ENCODE measurements around the gene KCTD17.

KCTD17 gene

GRCh38 chr22:37014415-37014806 lies 37.1 kb upstream of the KCTD17 start:
- no peak overlapping the region for H2AK5ac ChIP-seq (ENCODE audit: low read length)
- DNase-seq: no peak
- no peak overlapping the region for H3K18ac ChIP-seq (ENCODE audit: low read length)
- H3K4me3 ChIP-seq (ENCODE audit: low read length): no peak overlapping the region
- peaks cover 12% of the 10 kb centered on the region for H3K79me1 ChIP-seq (ENCODE audit: low read length)
- no peak overlapping the region for H3K27ac ChIP-seq (ENCODE audit: low read depth, low read length)
- H3K79me2 ChIP-seq (ENCODE audit: control insufficient read depth, insufficient read depth, low read length): no peaks in the 10 kb centered on the region
- H3K56ac ChIP-seq (ENCODE audit: low read length): no peak overlapping the region
- no peak overlapping the region for H3K4ac ChIP-seq (ENCODE audit: low read depth, low read length)
- no peak overlapping the region for H3K23ac ChIP-seq (ENCODE audit: low read length)
- no peak overlapping the region for H3K4me2 ChIP-seq (ENCODE audit: low read length)
- no CpG with 5 or more reads among the region's 4 CpGs for WGBS (ENCODE audit: extremely low coverage, insufficient coverage, low lambda C conversion rate)
- H2BK120ac ChIP-seq (ENCODE audit: low read depth, low read length): no peak overlapping the region
- H4K5ac ChIP-seq (ENCODE audit: low read length): no peak overlapping the region
- H3K27me3 ChIP-seq (ENCODE audit: insufficient read depth, low read length, poor library complexity): no peaks in the 10 kb centered on the region
- H2BK5ac ChIP-seq (ENCODE audit: low read length): no peak overlapping the region
- H3K9ac ChIP-seq (ENCODE audit: low read length): no peak overlapping the region
- no peaks in the 10 kb centered on the region for H3K4me1 ChIP-seq (ENCODE audit: control insufficient read depth, low read depth, low read length)
- H2BK15ac ChIP-seq (replicated peaks; ENCODE audit: low read depth): no peak overlapping the region
- no peak overlapping the region for H4K8ac ChIP-seq (ENCODE audit: low read depth, low read length)
- H3K36me3 ChIP-seq (ENCODE audit: control insufficient read depth, insufficient read depth, low read length): peaks cover 1% of the 10 kb centered on the region

DNA sequence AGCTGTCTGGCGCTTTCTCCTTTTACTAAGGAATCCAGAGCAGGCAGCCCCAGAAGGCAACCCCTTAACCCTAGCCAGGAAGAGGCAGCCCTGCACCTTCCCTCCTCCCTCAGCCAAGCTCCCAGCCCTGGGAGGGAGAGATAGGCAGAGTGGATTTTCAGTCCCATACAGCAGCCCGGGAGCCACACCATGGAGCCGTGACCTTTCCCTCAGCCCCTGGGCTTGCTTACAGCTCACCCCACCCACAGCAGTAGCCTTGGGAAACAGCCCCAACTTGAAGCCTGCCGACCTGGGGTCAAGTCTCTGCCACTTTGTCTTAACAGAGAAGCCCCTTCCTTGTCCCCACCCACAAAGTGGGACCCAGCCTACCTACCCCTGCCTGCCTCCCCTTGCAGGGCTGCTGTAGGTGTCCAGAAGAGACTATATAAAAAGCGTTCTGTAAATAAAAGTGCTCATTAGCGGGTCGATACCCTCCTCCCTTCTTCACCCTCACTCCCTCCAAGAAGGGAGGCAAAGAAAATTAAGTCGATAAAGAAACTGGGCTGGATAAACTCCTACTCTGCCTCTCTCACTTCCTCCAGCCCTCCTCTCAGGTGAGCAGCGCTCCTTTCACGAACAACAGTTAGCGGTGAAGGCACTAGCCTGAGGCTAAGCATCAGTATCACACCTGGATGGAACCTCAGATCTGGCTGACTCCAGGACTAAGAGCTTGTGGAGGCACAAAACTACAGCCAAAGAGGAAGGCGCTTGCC lies 36.5 kb upstream of the KCTD17 start:
- H3K79me1 ChIP-seq (ENCODE audit: low read length): peaks cover 12% of the 10 kb centered on the region
- WGBS (ENCODE audit: extremely low coverage, insufficient coverage, low lambda C conversion rate): no CpG with 5 or more reads among the region's 12 CpGs
- no peak overlapping the region for H3K18ac ChIP-seq (ENCODE audit: low read length)
- no peak overlapping the region for H3K9ac ChIP-seq (ENCODE audit: low read length)
- H3K23ac ChIP-seq (ENCODE audit: low read length): no peak overlapping the region
- H3K4ac ChIP-seq (ENCODE audit: low read depth, low read length): no peak overlapping the region
- H3K4me1 ChIP-seq (ENCODE audit: control insufficient read depth, low read depth, low read length): no peaks in the 10 kb centered on the region
- no peak overlapping the region for H2BK15ac ChIP-seq (replicated peaks; ENCODE audit: low read depth)
- H3K4me2 ChIP-seq (ENCODE audit: low read length): no peak overlapping the region
- H4K5ac ChIP-seq (ENCODE audit: low read length): no peak overlapping the region
- DNase-seq: no peak
- H3K36me3 ChIP-seq (ENCODE audit: control insufficient read depth, insufficient read depth, low read length): peaks cover 1% of the 10 kb centered on the region
- no peak overlapping the region for H3K27ac ChIP-seq (ENCODE audit: low read depth, low read length)
- H2BK5ac ChIP-seq (ENCODE audit: low read length): no peak overlapping the region
- no peak overlapping the region for H2BK120ac ChIP-seq (ENCODE audit: low read depth, low read length)
- H3K79me2 ChIP-seq (ENCODE audit: control insufficient read depth, insufficient read depth, low read length): no peaks in the 10 kb centered on the region
- H3K27me3 ChIP-seq (ENCODE audit: insufficient read depth, low read length, poor library complexity): no peaks in the 10 kb centered on the region
- H3K56ac ChIP-seq (ENCODE audit: low read length): no peak overlapping the region
- no peak overlapping the region for H4K8ac ChIP-seq (ENCODE audit: low read depth, low read length)
- H3K4me3 ChIP-seq (ENCODE audit: low read length): no peak overlapping the region
- no peak overlapping the region for H2AK5ac ChIP-seq (ENCODE audit: low read length)

DNA sequence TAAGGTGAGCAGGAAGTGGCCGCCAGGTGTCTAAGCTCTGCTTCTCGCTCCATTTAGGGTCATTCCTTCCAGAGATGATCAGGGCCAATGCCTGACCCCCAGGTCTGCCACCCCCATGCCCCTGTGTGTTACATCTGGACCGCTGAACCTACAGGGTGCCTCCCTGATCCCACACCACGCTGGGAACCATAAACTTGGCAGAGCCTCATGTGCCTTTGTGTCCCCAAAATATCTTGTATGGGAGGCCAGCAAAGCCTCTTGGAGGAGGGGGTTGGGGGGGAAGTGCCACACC lies 36.0 kb upstream of the KCTD17 start:
- H3K79me1 ChIP-seq (ENCODE audit: low read length): peaks cover 14% of the 10 kb centered on the region
- H2AK5ac ChIP-seq (ENCODE audit: low read length): no peak overlapping the region
- H3K56ac ChIP-seq (ENCODE audit: low read length): no peak overlapping the region
- H3K79me2 ChIP-seq (ENCODE audit: control insufficient read depth, insufficient read depth, low read length): no peaks in the 10 kb centered on the region
- H2BK5ac ChIP-seq (ENCODE audit: low read length): no peak overlapping the region
- DNase-seq: no peak
- no peak overlapping the region for H3K4me2 ChIP-seq (ENCODE audit: low read length)
- H3K9ac ChIP-seq (ENCODE audit: low read length): no peak overlapping the region
- H3K23ac ChIP-seq (ENCODE audit: low read length): no peak overlapping the region
- H3K18ac ChIP-seq (ENCODE audit: low read length): no peak overlapping the region
- H3K4me3 ChIP-seq (ENCODE audit: low read length): no peak overlapping the region
- no peak overlapping the region for H3K4ac ChIP-seq (ENCODE audit: low read depth, low read length)
- no peaks in the 10 kb centered on the region for H3K4me1 ChIP-seq (ENCODE audit: control insufficient read depth, low read depth, low read length)
- H3K36me3 ChIP-seq (ENCODE audit: control insufficient read depth, insufficient read depth, low read length): peaks cover 1% of the 10 kb centered on the region
- WGBS (ENCODE audit: extremely low coverage, insufficient coverage, low lambda C conversion rate): no CpG with 5 or more reads among the region's 4 CpGs
- H2BK15ac ChIP-seq (replicated peaks; ENCODE audit: low read depth): no peak overlapping the region
- no peak overlapping the region for H2BK120ac ChIP-seq (ENCODE audit: low read depth, low read length)
- no peaks in the 10 kb centered on the region for H3K27me3 ChIP-seq (ENCODE audit: insufficient read depth, low read length, poor library complexity)
- no peak overlapping the region for H3K27ac ChIP-seq (ENCODE audit: low read depth, low read length)
- H4K8ac ChIP-seq (ENCODE audit: low read depth, low read length): no peak overlapping the region
- H4K5ac ChIP-seq (ENCODE audit: low read length): no peak overlapping the region

DNA sequence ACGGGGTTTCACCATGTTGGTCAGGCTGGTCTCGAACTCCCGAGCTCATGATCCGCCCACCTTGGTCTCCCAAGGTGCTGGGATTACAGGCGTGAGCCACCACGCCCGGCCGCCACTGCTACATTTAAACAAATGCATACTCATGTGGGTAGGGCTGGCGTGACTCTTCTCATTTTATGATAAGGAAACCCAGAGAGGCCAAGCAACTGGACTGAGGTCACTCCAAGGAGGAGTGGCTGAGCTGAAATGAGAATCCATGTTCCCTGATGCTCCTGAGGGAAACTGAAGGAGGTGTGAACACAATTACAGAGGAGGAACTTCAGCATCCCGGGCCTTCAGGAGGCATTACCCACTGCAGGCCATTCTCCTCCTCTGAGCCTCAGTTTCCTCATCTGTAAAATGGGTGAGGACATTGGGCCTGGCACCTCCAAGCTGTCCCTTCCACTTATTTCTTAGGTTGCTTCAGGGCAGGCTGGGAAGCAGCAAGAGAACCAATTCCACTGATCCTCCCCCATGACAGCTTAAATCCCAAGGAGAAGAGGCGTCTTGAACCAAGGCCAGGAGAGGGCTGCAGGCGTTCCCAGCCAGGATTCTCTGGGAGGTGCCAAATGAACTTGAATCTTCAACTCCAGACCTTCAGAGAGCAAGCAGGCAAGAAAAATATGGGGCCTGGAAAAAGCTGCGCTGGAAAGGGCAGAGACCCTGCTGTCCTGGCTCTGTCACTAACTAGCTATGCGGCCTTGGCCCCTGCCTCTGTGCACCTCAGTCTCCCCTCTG lies 35.2 kb upstream of the KCTD17 start:
- Histone ChIP-seq H2BK120ac (ENCODE audit: low read depth, low read length) (no peak overlapping the region), H4K8ac (ENCODE audit: low read depth, low read length) (no peak overlapping the region), H3K4me1 (ENCODE audit: control insufficient read depth, low read depth, low read length) (no peaks in the 10 kb centered on the region), H3K36me3 (ENCODE audit: control insufficient read depth, insufficient read depth, low read length) (peaks cover 1% of the 10 kb centered on the region), H3K79me2 (ENCODE audit: control insufficient read depth, insufficient read depth, low read length) (no peaks in the 10 kb centered on the region), H3K27ac (ENCODE audit: low read depth, low read length) (no peak overlapping the region), H3K9ac (ENCODE audit: low read length) (no peak overlapping the region), H3K27me3 (ENCODE audit: insufficient read depth, low read length, poor library complexity) (no peaks in the 10 kb centered on the region), H2AK5ac (ENCODE audit: low read length) (no peak overlapping the region), H2BK15ac (replicated peaks; ENCODE audit: low read depth) (no peak overlapping the region), H2BK5ac (ENCODE audit: low read length) (no peak overlapping the region), H3K56ac (ENCODE audit: low read length) (no peak overlapping the region), H3K18ac (ENCODE audit: low read length) (no peak overlapping the region), H3K4ac (ENCODE audit: low read depth, low read length) (no peak overlapping the region), H3K4me2 (ENCODE audit: low read length) (no peak overlapping the region), H4K5ac (ENCODE audit: low read length) (no peak overlapping the region), H3K23ac (ENCODE audit: low read length) (no peak overlapping the region), H3K4me3 (ENCODE audit: low read length) (no peak overlapping the region), H3K79me1 (ENCODE audit: low read length) (peaks cover 16% of the 10 kb centered on the region)
- no CpG with 5 or more reads among the region's 14 CpGs for WGBS (ENCODE audit: extremely low coverage, insufficient coverage, low lambda C conversion rate)
- DNase-seq: no peak

DNA sequence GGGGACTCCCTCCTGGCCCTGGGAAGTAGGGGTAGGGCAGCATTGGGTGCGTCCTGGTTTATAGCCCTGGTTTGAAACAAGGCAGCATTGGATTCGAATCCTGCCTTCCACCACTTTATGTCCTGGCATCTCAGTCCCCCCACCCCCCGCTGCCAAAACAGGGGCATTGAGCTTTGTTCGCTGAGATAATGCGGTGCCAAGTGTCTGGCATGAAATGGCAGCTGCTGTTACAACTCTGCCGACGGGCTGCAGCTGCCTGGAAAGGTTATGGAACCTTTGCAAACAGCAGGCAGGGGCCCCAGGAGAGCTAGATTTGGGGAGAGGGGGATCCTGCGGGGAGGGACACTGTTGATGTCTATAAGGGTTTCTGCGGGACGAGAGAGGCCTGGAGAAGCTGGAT lies 34.2 kb upstream of the KCTD17 start:
- H3K4me3 ChIP-seq (ENCODE audit: low read length): no peak overlapping the region
- no peak overlapping the region for H3K27ac ChIP-seq (ENCODE audit: low read depth, low read length)
- H3K79me2 ChIP-seq (ENCODE audit: control insufficient read depth, insufficient read depth, low read length): peaks cover 2% of the 10 kb centered on the region
- H2BK120ac ChIP-seq (ENCODE audit: low read depth, low read length): no peak overlapping the region
- no peak overlapping the region for H2BK15ac ChIP-seq (replicated peaks; ENCODE audit: low read depth)
- no CpG with 5 or more reads among the region's 10 CpGs for WGBS (ENCODE audit: extremely low coverage, insufficient coverage, low lambda C conversion rate)
- H3K36me3 ChIP-seq (ENCODE audit: control insufficient read depth, insufficient read depth, low read length): peaks cover 1% of the 10 kb centered on the region
- H3K4me1 ChIP-seq (ENCODE audit: control insufficient read depth, low read depth, low read length): no peaks in the 10 kb centered on the region
- H3K23ac ChIP-seq (ENCODE audit: low read length): no peak overlapping the region
- no peak overlapping the region for H2BK5ac ChIP-seq (ENCODE audit: low read length)
- H3K4me2 ChIP-seq (ENCODE audit: low read length): no peak overlapping the region
- no peak overlapping the region for H4K8ac ChIP-seq (ENCODE audit: low read depth, low read length)
- H3K4ac ChIP-seq (ENCODE audit: low read depth, low read length): no peak overlapping the region
- peaks cover 19% of the 10 kb centered on the region for H3K79me1 ChIP-seq (ENCODE audit: low read length)
- peak overlapping the region; percentile 95 for H3K56ac ChIP-seq (ENCODE audit: low read length)
- H3K27me3 ChIP-seq (ENCODE audit: insufficient read depth, low read length, poor library complexity): no peaks in the 10 kb centered on the region
- no peak overlapping the region for H2AK5ac ChIP-seq (ENCODE audit: low read length)
- no peak overlapping the region for H3K9ac ChIP-seq (ENCODE audit: low read length)
- H3K18ac ChIP-seq (ENCODE audit: low read length): no peak overlapping the region
- H4K5ac ChIP-seq (ENCODE audit: low read length): no peak overlapping the region
- DNase-seq: no peak

Measured in mesendoderm (in vitro differentiated cells).